Neuron (in vitro differentiated cells): ENCODE results near the gene TMEM253.

Experiments used
- H2AFZ ChIP-seq: one replicate; pipeline ENCODE4 v1.6.1; 2013; ENCODE audit warnings: low read depth, mild to moderate bottlenecking, inconsistent platforms, low read length, moderate library complexity
- H3K27me3 ChIP-seq: one replicate; pipeline ENCODE4 v1.6.1; 2013; ENCODE audit warnings: low read length; ENCODE audit not compliant: insufficient read depth
- H3K36me3 ChIP-seq: one replicate; pipeline ENCODE4 v1.6.1; 2013; ENCODE audit warnings: low read length; ENCODE audit not compliant: insufficient read depth
- H3K4me1 ChIP-seq: one replicate; pipeline ENCODE4 v1.6.1; 2013; ENCODE audit warnings: low read length; ENCODE audit not compliant: insufficient read depth
- H3K4me3 ChIP-seq: 2 replicates; pipeline ENCODE4 v1.5.1; 2013; ENCODE audit warnings: mild to moderate bottlenecking, low read length, moderate library complexity
- H3K9me3 ChIP-seq: one replicate; pipeline ENCODE4 v1.6.1; 2013; ENCODE audit warnings: low read length

The TMEM253 gene

DNA sequence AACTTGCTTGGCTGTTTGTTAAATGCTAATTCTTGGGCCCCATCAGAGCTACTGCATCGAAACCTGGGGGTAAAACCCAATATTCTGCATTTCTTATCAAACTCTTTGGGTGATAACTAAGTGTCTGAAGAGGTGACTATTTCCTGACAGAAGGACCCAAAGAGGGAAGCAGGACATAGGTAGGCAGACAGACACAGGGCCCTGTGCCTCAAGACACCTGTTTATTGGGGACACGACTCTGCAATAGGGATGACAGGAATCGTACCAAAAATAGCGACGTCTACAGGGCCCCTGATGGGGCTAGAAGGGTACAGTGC lies 11.0 kb upstream of the TMEM253 start:
- Histone ChIP-seq H3K27me3 (no peaks in the 10 kb centered on the region), H3K36me3 (peaks cover 69% of the 10 kb centered on the region), H3K4me3 (no peak overlapping the region), H3K9me3 (no peaks in the 10 kb centered on the region), H3K4me1 (peaks cover 33% of the 10 kb centered on the region), H2AFZ (no peak overlapping the region)

DNA sequence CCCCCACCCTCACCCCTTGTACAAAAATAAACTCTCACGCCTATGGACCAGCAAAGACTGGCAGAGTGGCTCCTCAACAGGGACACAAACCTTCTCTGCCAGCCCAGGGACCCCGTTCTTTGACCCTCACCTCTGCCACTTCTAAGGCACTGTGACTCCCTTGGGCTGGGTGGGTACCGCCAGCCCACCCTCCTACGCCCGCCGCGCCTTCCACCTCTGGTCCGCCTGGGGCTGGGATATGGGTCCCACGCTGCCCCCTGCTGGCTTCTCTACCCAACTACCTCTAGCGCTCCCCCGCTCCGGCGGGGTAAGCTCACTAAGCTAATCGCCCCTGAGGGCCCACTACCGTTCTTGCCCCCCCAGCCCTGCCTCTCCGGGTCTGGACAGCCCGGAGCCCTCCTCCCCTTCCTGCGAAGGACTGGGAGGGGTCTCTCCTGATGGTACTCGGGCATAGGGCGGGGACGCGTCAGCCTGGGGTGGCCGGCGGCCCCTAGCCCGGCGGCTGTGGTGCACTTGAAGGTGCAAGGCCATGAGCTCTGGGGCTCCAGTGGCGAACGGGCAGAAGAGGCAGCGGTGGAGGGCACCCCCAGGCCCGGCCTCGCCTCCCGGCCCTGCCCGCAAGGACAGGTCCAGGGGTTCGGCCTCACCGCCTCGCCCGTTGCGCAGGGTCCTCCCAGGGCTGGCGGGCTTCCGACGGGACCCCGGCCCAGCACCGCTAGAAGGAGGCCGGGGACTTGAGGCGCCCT lies 10.5 kb upstream of the TMEM253 start:
- H3K36me3 ChIP-seq, result peaks cover 64% of the 10 kb centered on the region
- peaks cover 39% of the 10 kb centered on the region for H3K4me1 ChIP-seq
- no peaks in the 10 kb centered on the region for H3K27me3 ChIP-seq

DNA sequence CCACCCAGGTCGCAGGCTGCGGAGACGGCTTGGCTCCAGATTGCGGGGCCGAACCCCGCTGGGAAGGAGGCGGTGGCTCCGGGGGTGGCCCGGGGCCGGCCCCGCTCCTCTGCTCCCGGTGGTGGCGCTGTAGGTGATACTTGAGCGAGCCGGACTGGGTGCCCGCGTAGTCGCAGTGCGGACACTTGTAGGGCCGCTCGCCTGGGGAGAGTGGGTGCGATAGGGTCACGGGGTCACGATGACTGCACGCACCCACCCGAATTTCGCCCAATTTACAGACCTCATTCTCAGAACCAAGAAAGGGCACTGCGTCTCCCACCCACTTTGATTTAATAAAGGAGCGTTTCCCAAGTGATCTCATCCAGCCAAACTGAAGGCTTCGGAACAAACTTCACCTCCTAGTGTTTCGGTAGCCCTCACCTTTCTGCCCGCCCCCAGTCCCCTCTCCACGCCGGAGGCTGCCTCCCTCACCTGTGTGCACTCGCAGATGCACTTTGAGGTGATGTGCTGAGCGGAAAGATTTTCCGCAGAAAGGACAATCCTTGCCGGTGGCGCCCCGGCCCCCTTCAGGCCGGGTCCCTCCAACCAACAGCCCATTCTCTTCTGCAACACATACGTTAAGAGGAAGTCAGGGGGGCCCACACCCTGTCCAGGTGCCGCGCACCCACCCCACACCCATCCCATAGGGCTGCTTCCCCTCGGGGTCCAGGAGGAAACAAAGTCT lies 9.8 kb upstream of the TMEM253 start:
- H2AFZ ChIP-seq, result no peak overlapping the region
- no peaks in the 10 kb centered on the region for H3K27me3 ChIP-seq
- H3K9me3 ChIP-seq, result no peaks in the 10 kb centered on the region
- H3K4me1 ChIP-seq, result peaks cover 46% of the 10 kb centered on the region
- H3K36me3 ChIP-seq, result peaks cover 56% of the 10 kb centered on the region
- H3K4me3 ChIP-seq, result no peak overlapping the region

More for the DNA sequence above, 10.5 kb upstream of the TMEM253 start:
- no peaks in the 10 kb centered on the region for H3K9me3 ChIP-seq
- no peak overlapping the region for H2AFZ ChIP-seq
- H3K4me3 ChIP-seq, result no peak overlapping the region

DNA sequence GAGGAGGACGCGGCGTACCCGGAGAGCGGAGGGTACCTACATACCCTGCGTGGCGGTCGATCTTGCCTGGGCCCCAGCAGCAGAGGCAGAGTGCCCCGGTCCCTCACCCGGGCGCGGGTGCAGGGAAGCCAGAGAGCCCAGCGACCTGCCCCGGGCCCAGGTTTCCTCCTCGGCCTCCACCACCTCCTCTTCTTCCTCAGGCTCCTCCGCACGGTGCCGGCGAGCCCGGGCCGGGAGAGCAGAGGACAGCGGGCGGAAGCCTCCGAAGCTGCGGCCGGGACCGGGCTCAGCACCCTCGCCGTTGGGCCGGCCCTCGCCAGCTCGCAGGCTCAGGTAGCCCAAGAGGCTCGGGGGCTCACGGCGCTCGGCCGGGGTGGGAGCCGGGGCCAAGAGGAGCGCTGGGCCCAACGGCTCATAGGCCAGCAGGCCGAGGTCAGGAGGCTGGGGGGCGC lies 9.0 kb upstream of the TMEM253 start:
- Histone ChIP-seq H3K4me3 (no peak overlapping the region), H3K4me1 (peaks cover 50% of the 10 kb centered on the region), H3K36me3 (peaks cover 50% of the 10 kb centered on the region), H2AFZ (no peak overlapping the region), H3K9me3 (no peaks in the 10 kb centered on the region), H3K27me3 (no peaks in the 10 kb centered on the region)

DNA sequence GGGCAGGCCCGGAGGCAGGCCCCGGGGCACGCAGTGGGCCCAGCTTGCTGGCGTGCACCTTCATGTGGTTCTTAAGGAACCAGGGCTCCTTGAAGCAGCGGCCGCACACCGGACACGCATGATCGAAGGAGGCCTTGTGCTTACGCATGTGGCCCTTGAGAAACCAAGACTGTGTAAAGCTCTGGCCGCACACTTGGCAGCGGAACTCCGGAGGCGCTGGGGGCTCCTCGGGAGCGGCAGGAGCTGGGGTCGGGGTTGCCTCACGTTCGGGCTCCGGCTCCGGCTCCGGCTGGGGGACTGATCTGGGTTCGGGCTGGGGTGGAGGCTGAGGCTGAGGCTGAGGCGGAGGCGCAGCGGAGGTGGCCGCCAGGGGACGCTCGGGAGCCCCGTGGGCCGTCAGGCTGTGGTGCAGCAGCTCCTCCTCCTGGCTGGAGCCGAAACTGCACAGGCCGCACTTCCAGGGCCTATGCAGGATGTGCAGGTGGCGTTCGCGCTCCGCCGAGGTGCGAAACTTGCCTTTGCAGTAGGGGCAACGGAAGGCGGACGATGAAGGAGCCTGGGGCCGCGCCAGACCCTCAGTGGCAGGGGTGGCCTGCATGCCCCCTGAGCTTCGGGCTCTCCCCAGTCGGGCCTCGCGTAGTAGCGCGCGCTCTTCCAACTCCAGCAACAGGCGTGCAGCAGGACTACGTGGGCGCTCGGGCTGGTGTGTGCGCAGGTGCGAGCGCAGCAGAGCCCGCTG lies 8.4 kb upstream of the TMEM253 start:
- Histone ChIP-seq H3K9me3 (no peaks in the 10 kb centered on the region), H3K4me3 (no peak overlapping the region), H3K36me3 (peaks cover 48% of the 10 kb centered on the region), H2AFZ (no peak overlapping the region), H3K4me1 (peaks cover 50% of the 10 kb centered on the region), H3K27me3 (no peaks in the 10 kb centered on the region)

DNA sequence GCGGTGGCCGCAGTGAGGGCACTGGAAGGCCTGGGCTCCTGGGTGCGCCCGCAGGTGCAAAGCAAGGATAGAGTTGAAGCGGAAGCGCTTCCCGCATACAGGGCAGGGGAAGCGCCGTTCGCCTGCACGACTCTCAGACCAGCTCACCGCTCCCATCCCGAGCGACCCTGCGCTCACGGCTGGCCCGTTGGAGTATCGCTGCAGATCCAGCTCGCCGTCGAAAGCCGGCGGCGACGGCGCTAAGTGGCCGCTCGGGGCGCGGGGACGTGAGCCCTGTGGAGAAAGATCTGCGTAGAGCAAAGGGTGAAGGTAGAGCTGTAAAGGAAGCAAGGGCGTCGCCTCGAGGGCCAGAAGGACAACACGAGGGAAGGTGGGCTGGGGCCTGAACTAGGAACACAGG lies 7.8 kb upstream of the TMEM253 start:
- no peaks in the 10 kb centered on the region for H3K9me3 ChIP-seq
- H3K4me3 ChIP-seq, result no peak overlapping the region
- no peak overlapping the region for H2AFZ ChIP-seq
- no peaks in the 10 kb centered on the region for H3K27me3 ChIP-seq
- H3K4me1 ChIP-seq, result peaks cover 46% of the 10 kb centered on the region
- peaks cover 48% of the 10 kb centered on the region for H3K36me3 ChIP-seq

DNA sequence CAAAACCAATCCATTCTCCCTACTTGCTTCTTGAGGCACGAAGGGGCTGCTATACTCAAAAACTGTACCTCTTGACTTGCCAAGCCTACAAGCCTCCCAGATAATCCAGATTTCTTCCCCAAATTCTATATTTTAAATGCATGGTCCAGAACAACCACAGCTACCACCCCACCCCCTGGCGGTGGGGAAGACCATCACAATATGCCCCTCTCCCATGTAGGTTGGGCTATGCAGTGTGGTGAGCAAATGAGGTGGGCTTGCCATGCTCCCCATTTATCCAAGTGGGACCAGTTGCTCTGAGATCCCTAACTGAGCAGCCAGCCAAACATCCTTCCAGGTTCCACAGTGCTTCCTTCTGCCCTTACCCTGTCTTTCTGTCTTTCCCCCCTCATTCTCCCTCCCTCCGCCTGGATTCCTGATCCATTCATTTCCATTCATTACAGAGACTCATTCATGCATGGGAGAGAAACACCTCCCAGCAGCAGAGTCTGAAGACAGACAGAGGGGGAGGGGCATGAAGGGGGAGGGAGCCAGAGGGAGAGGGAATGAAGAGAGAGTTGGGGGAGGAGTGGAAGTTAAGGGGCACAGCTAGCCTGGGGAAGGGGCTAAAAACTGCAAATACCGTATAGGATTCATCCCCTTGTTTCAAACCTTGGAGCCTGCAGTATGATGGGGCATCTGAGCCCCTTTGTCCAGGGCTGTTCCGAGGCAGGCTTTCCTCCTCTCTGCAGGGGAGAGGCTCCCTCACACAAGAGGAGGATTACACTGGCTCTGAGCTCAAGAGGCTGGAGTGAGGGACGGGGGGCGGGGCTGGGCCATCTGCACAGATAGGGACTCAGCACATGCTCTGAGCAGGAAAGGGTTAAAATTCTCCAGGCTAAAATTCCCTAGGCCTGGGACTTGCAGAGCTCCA lies 6.8 kb upstream of the TMEM253 start:
- Histone ChIP-seq H2AFZ (no peak overlapping the region), H3K27me3 (no peaks in the 10 kb centered on the region), H3K4me3 (peak overlapping the region; percentile 37), H3K36me3 (peaks cover 42% of the 10 kb centered on the region), H3K9me3 (no peaks in the 10 kb centered on the region), H3K4me1 (peaks cover 42% of the 10 kb centered on the region)

DNA sequence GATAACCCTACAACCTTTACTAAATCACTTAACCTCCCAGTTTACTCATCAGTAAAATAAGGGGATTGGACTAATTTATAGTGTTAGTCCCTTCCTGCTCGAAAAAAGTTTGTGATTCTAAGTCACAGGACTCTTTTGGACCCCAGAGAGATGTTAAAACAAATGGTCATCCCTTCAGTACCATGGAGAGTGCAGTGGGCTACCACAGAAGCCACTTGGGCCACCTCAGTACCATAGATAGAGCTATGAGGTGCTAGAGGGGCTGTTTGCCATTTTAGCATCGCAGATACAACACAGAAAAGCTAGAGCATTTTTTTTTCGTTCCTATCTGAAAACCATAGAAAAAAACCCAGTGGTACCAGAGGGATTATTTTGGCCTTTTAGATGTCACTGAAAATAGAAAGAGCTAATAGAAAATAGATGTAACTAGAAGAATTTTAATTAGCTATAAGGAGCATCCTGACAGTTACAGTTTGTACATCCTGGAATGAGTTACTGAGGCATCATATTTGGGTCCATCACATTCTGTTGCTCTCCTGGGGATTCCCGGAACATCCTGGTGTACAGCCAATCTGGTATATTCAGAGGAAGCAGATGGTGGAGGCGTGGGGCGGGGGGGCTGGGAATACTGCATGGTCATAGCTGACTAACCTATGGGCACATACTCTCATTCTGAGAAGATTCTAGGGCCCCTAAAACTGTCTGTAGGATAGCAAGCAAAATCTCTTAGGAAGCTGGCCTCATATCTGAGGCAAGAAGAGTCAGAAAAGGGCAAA lies 5.2 kb upstream of the TMEM253 start:
- H3K27me3 ChIP-seq, result no peaks in the 10 kb centered on the region
- peaks cover 52% of the 10 kb centered on the region for H3K4me1 ChIP-seq
- peaks cover 28% of the 10 kb centered on the region for H3K36me3 ChIP-seq
- H2AFZ ChIP-seq, result no peak overlapping the region
- H3K9me3 ChIP-seq, result no peaks in the 10 kb centered on the region
- peak overlapping the region; percentile 5 for H3K4me3 ChIP-seq

DNA sequence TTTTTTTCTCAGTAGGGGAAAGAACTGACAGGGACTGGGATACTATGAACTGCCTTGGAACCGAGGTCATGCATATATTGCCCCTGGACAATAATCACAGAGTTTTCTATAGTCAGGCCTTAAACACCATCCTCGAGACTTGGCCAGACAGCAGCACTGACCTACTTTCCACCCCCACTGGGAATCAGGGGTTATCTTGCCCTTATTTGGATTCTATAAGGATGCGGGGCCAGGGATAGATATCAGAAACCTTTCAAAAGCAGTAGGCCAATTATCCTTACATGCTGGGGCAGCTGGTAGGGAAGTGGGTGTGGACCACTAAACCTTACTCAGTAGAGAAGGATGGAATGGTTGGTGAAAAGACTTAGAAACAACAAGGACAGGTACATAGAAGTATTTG lies 4.4 kb upstream of the TMEM253 start:
- Histone ChIP-seq H2AFZ (no peak overlapping the region), H3K4me1 (peaks cover 52% of the 10 kb centered on the region), H3K36me3 (peaks cover 20% of the 10 kb centered on the region), H3K9me3 (no peaks in the 10 kb centered on the region), H3K4me3 (peak overlapping the region; percentile 71), H3K27me3 (no peaks in the 10 kb centered on the region)

DNA sequence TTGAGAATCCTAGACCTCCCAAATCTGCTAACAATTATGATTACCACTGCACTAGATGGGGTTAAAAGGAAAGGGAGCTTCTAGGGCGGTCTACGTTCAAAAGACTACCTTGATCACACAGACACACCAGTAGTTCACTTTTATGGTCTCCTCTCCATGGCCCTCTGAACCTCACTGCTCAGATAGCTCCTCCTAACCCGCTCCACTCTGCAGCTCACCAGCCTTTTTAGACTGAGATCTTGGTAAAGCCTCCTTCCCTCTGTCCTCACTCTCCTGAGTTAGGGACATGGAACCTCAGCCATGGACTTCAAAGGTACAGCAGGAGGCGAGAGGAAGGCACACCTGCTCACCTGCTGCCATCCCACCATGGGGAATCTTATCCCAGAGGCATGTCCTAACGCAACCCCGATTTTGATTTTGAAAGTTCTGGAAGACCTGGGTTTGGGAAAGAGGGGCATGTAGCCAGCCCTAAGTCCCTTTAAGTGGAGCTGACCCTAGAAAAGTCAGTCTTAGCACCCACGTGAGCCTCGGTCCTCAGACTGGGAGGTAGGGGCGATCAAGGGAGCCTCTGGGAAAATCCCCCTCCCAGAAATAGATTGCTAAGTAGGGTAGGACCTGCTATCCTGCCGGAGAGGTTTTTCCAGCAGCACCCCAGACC lies 3.8 kb upstream of the TMEM253 start:
- H3K4me1 ChIP-seq, result peaks cover 52% of the 10 kb centered on the region
- peaks cover 13% of the 10 kb centered on the region for H3K36me3 ChIP-seq
- peak overlapping the region; percentile 71 for H3K4me3 ChIP-seq
- H3K27me3 ChIP-seq, result no peaks in the 10 kb centered on the region
- no peaks in the 10 kb centered on the region for H3K9me3 ChIP-seq
- H2AFZ ChIP-seq, result no peak overlapping the region

DNA sequence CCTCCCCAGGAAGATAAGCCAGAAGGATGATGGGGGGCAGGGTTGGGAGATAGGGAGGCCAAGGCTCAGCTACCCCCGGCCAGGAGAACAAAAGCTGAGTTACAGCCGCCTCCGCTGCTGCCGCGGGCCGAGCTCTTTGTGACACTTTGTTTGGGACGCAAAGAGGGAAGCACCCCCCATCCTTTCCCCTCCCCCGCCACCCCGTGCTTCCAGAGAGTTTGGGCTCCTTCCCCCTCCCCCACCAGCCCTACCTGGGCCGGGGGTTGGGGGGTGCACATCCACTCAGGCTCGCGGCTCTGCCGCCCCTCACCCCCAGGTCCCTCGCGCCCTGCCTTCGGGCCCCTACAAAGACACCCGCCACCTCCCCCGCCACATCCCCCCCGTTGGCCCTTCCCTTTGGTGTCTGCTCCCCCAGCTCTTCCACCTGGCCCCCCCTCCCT lies 3.2 kb upstream of the TMEM253 start:
- H3K27me3 ChIP-seq, result no peaks in the 10 kb centered on the region
- peak overlapping the region; percentile 71 for H3K4me3 ChIP-seq
- H3K36me3 ChIP-seq, result peaks cover 8% of the 10 kb centered on the region
- H2AFZ ChIP-seq, result no peak overlapping the region
- H3K4me1 ChIP-seq, result peaks cover 55% of the 10 kb centered on the region
- no peaks in the 10 kb centered on the region for H3K9me3 ChIP-seq
